ENCODE results near the gene DOC2B. TPM values are rescaled to one million over a fixed set of nuclear protein-coding genes. Genes with fewer than 3 reads are reported as not detected.

The DOC2B gene
- total and polyA plus RNA-seq, 2 of the 8 experiments (the other 6 are each of a cell fraction or from before 2014, with no cell fraction given), result 1.3 to 3.3 TPM

DNA sequence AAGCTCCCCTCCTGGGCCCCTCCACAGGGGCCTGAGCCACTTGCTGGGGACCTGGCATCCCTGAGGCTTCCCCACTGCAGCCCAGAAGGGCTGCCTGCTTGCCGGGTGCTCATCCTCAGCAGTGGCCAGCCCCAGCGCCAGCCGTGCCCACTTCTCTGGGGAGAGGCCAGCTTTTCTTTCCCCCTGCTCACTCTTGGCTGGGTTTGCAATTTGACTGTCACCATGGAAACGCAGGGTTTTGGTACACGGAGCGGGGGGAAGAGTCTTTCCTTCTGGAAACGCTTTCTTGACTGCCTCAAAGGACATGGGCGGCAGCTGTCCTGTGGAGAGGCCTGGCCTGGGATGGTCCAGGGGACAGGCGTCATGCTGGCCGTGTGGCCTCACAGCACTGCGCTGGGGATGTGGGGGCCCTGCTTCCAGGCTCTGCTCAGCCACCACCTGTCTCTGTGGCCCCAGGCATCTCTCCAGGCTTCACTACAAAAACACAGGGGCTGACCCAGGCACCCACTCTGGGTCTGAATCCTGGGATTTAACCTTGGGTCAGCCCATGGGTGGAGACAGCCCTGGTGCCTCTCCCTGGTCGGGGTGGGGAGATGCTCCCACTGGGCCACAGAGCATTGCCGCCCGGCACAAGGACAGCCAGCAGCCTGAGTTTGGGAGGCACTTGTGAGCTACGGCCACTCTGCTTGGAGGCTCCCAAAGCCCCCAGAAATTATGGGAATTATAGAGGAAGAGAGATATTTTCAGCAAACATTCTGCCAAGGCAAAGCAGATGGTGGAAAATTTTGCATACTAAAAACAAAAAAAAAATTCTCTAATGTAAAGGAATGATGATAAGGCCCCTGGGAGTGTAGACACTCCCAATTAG is 45.9 kb upstream of the DOC2B start:
- Histone ChIP-seq H3K56ac (replicated peaks; ENCODE audit: insufficient read length, low read depth, low read length) (no peak overlapping the region), H3K4ac (replicated peaks; ENCODE audit: insufficient read length, low read depth, low read length) (no peak overlapping the region), H3K4me3 (ENCODE audit: extremely low read depth in 1 of 4, insufficient read depth in 2 of 4, low read depth in 3 of 4, low read length in 4 of 4) (no peak overlapping the region), H4K8ac (ENCODE audit: extremely low read depth, insufficient read depth, low read length) (no peak overlapping the region; the same call in 1 of the 2 replicates), H2BK120ac (replicated peaks; ENCODE audit: low read depth, low read length) (no peak overlapping the region), H3K79me2 (ENCODE audit: control insufficient read depth in 1 of 2, insufficient read depth in 2 of 2, low read length in 2 of 2) (no peaks in the 10 kb centered on the region), H3K36me3 (ENCODE audit: control insufficient read depth in 2 of 4, insufficient read depth in 4 of 4, low read length in 3 of 4) (no peaks in the 10 kb centered on the region), H3K18ac (ENCODE audit: extremely low read depth, low read length) (no peak overlapping the region), H4K20me1 (replicated peaks in 1 of 2; ENCODE audit: control insufficient read depth in 1 of 2, insufficient read depth in 2 of 2, low read length in 2 of 2) (no peaks in the 10 kb centered on the region), H3K27ac (ENCODE audit: low read depth, low read length) (no peak overlapping the region), H3K23me2 (ENCODE audit: low read depth, low read length) (no peaks in the 10 kb centered on the region), H3K9ac (replicated peaks in 1 of 4; ENCODE audit: extremely low read depth in 1 of 4, low read depth in 3 of 4, low read length in 3 of 4) (no peak overlapping the region), H2AFZ (ENCODE audit: low read length) (no peak overlapping the region), H2BK20ac (ENCODE audit: low read length) (no peak overlapping the region), H4K91ac (replicated peaks; ENCODE audit: insufficient read length, low read length) (no peak overlapping the region), H3K14ac (ENCODE audit: insufficient read length) (no peak overlapping the region), H3K4me2 (ENCODE audit: insufficient read depth in 1 of 2, low read depth in 2 of 2, low read length in 2 of 2) (no peak overlapping the region), H3K4me1 (replicated peaks in 1 of 4; ENCODE audit: control insufficient read depth in 3 of 4, insufficient read depth in 4 of 4, low read length in 3 of 4) (peaks cover 0 to 13% (median 0%) of the 10 kb centered on the region in 4 experiments; a peak in 2 of 7 replicates), H3K9me3 (ENCODE audit: insufficient read depth in 2 of 2, low read depth in 1 of 2, low read length in 1 of 2) (no peaks in the 10 kb centered on the region), H2BK15ac (ENCODE audit: low read length) (no peak overlapping the region), H2BK12ac (ENCODE audit: low read depth, low read length) (no peak overlapping the region), H3K23ac (ENCODE audit: insufficient read length) (no peak overlapping the region), H2AK5ac (ENCODE audit: low read depth, low read length) (no peak overlapping the region), H2BK5ac (ENCODE audit: low read depth, low read length) (no peak overlapping the region), H4K5ac (ENCODE audit: insufficient read length, low read depth, low read length) (no peak overlapping the region), H3K79me1 (ENCODE audit: low read depth, low read length) (no peaks in the 10 kb centered on the region), H3K27me3 (replicated peaks in 1 of 4; ENCODE audit: control insufficient read depth in 3 of 4, extremely low read depth in 1 of 4, insufficient read depth in 3 of 4, low read length in 3 of 4) (no peaks in the 10 kb centered on the region)
- DNase-seq (ENCODE audit: low read depth in 1 of 2, low spot score in 2 of 2) (no peak), FAIRE-seq (no peak)
- WGBS, 2 experiments (ENCODE audit: extremely low coverage in 1 of 2, insufficient coverage in 1 of 2, insufficient read length in 1 of 2, insufficient replicate concordance in 2 of 2, low coverage in 1 of 2, low lambda C conversion rate in 2 of 2, missing lambda C conversion rate in 1 of 2), result 87% methylated on average over 14 of the region's 15 CpGs; no CpG with 5 or more reads in 1 of the 2 experiments
- CTCF ChIA-PET (ENCODE audit: partially characterized antibody), result interaction anchor here (2.0 kb wide), 1 partner anchor 27 kb away, joined by 7 read pairs; no protein-coding TSS in a partner anchor
- POLR2A ChIA-PET (ENCODE audit: partially characterized antibody), result no interaction called here
- TF ChIP-seq POLR2A (IDR thresholded peaks at IDR 0.05; ENCODE audit: control extremely low read depth in 1 of 2, low read depth in 2 of 2, low read length in 2 of 2), result no peak
- TF ChIP-seq HDAC6 (IDR thresholded peaks at IDR 0.05; ENCODE audit: low read depth, low read length), result no peak
- no peak for TF ChIP-seq KDM5A (IDR thresholded peaks at IDR 0.05; ENCODE audit: low read length)
- TF ChIP-seq PHF8 (conservative IDR thresholded peaks at IDR 0.05; ENCODE audit: low read depth, low read length), result no peak
- TF ChIP-seq CBX8 (IDR thresholded peaks at IDR 0.05; ENCODE audit: borderline replicate concordance, low read depth, low read length), result no peak
- no peak for TF ChIP-seq RFX5 (IDR thresholded peaks at IDR 0.05; ENCODE audit: borderline replicate concordance, low read depth, low read length)
- TF ChIP-seq TAF1 (IDR thresholded peaks at IDR 0.05; ENCODE audit: low read depth, low read length), result no peak
- no peak for TF ChIP-seq KDM4A (IDR thresholded peaks at IDR 0.05; ENCODE audit: low read depth, low read length, severe bottlenecking)
- TF ChIP-seq CTBP2 (IDR thresholded peaks at IDR 0.05; ENCODE audit: borderline replicate concordance, insufficient read depth, insufficient read length, low read length), result no peak
- TF ChIP-seq TEAD4 (IDR thresholded peaks at IDR 0.05; ENCODE audit: low read depth, low read length), result no peak
- TF ChIP-seq BRCA1 (IDR thresholded peaks at IDR 0.05; ENCODE audit: low read depth, low read length), result no peak
- TF ChIP-seq CREB1 (IDR thresholded peaks at IDR 0.05), result no peak

All from H1 (cell line).